ENCODE data around the gene F8. TPM values are rescaled to one million over a fixed set of nuclear protein-coding genes. Genes with fewer than 3 reads are reported as not detected.
A peak's percentile ranks its signal among the peaks of the same experiment; 100 is the strongest.

F8 gene
- total and polyA plus RNA-seq, 5 experiments from 2014 or later: 1.1 to 5.5 (median 2.4) TPM

DNA sequence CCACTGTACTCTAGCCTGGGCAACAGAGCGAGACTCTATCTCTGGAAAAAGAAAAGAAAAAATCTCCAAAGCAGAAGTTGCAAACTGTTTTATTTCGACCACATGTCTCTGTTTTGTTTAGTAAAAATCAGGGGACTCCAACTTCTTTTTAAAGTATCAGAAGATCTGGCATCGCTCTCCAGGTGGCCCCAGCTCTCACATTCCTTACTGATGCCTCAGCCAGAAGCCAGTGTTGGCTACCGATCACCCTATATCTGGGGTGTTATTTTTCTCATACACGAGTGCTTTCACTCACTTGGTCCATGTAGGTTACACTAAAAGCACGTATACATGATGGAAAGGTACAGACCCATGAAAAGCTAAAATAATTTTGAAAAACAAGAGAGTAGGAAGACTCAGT lies 225.5 kb downstream of the F8 start:
- Mint-ChIP-seq H3K27me3 (no peaks in the 10 kb centered on the region), H3K4me3 (peak overlapping the region in 1 of 10 donors; percentile 45), H3K4me1 (peaks cover 11 to 45% (median 29%) of the 10 kb centered on the region in 4 donors), H3K9me3 (no peaks in the 10 kb centered on the region), H3K36me3 (no peaks in the 10 kb centered on the region), H3K27ac (no peak overlapping the region)
- no peak for ATAC-seq
- POLR2A ChIA-PET: no interaction called here
- no peak for DNase-seq

DNA sequence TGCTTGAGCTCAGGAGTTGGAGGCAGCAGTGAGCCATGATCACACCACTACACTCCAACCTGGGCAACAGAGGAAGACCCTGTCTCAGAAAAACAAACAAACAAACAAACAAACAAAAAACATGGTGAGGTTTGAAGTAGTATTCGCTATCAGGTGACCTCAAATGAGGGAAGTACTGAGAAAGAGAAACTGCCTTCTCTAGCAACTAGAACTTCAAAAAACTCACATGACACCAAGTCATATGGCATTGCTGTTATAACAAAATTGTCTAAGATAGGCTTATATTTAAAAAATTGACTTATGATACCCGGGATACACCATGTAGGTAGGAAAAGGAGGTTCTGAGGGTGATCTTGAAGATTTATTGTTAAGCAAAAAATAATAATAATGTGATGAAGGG lies 227.5 kb downstream of the F8 start:
- Mint-ChIP-seq H3K4me3 (no peak overlapping the region), H3K9me3 (no peaks in the 10 kb centered on the region), H3K36me3 (peaks cover 0 to 1% (median 0%) of the 10 kb centered on the region in 3 donors), H3K4me1 (peaks cover 10 to 28% (median 14%) of the 10 kb centered on the region in 4 donors), H3K27me3 (no peaks in the 10 kb centered on the region), H3K27ac (no peak overlapping the region)
- DNase-seq (no peak), ATAC-seq (no peak)
- POLR2A ChIA-PET: no interaction called here

DNA sequence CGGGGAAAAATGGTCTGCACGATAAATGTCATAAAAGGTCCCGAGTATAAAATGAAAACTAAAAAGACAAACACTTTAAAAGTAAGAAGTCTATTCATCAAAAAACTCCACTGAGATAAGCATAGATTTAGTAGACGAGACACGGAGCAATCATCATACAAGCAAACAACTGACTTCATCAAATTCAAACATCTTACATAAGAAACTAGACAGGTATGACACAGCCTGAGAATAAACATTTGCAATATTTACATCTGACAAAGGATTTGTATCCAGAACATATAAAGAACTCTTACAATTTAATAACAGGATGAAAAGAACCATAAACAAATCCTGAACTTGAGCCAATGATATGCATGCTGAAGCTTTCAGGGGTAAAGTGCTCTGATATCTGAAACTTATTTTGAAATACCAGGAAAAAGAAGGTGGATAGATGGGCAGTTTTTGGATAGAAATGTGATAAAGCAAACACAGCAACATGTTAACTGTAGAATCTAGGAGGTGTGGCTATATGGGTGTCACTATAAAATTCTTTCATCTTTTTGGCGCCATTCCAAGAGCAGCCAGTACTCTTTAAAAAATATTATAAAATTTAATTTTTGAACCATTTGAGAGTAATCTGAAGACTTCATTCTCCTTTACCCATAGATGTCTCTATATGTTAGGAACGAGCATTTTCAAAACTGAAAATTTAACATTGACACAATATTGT lies 229.3 kb downstream of the F8 start:
- H3K4me1 Mint-ChIP-seq: peaks cover 0 to 12% (median 3%) of the 10 kb centered on the region in 4 donors
- no peaks in the 10 kb centered on the region for H3K27me3 Mint-ChIP-seq
- no peak overlapping the region for H3K4me3 Mint-ChIP-seq
- no peak for ATAC-seq
- H3K27ac Mint-ChIP-seq: no peak overlapping the region
- no peak for DNase-seq
- POLR2A ChIA-PET: no interaction called here
- no peaks in the 10 kb centered on the region for H3K9me3 Mint-ChIP-seq
- H3K36me3 Mint-ChIP-seq: peaks cover 0 to 4% (median 0%) of the 10 kb centered on the region in 3 donors

DNA sequence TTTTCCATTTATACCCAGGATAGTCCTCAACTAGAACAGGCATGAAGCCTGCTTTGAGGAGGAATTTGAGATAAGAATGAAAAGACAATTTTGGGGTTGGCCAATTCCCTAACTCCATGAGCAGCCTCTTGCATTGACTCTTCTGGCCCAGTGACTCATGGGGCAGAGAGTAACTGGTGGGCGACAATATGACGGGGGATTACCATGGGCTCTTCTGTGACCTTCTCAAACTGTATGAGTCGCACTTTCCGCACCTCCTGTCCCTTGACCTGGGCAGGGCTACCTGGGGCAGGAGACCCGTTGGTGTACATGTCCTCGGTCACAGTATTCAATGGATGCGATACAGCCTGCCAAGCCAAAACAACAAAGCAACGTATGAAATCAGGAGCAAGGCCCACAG lies 230.6 kb downstream of the F8 start:
- POLR2A ChIA-PET: interaction anchor here (0.5 kb wide), 1 partner anchor 21 kb away, joined by 4 read pairs; no protein-coding TSS in a partner anchor
- H3K9me3 Mint-ChIP-seq: no peaks in the 10 kb centered on the region
- no peak for DNase-seq
- peaks cover 0 to 8% (median 2%) of the 10 kb centered on the region in 3 donors for H3K36me3 Mint-ChIP-seq
- no peaks in the 10 kb centered on the region for H3K27me3 Mint-ChIP-seq
- no peak overlapping the region for H3K4me3 Mint-ChIP-seq
- H3K4me1 Mint-ChIP-seq: peaks cover 0 to 8% (median 3%) of the 10 kb centered on the region in 4 donors
- ATAC-seq: no peak
- H3K27ac Mint-ChIP-seq: no peak overlapping the region

DNA sequence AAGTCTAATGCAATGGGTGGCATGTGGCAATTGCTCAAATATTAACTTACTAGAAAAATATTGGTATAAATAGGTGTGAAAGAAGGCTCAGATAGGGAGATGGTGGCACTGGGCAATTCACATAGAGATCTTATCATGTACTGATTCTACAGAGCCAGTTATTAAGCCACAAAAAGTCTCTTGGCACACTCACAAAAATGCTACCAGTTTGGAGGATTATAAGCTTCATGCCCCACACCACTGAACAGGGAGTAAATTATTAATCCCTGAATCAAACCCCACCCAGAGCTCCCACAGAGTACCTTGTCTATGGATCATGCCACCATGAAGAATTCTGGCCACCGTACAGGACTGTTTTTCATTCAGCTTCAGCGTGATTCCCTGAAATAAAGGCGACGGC lies 231.1 kb downstream of the F8 start:
- Mint-ChIP-seq H3K4me3 (no peak overlapping the region), H3K9me3 (no peaks in the 10 kb centered on the region), H3K36me3 (peaks cover 0 to 8% (median 2%) of the 10 kb centered on the region in 3 donors), H3K27me3 (no peaks in the 10 kb centered on the region), H3K27ac (no peak overlapping the region), H3K4me1 (peaks cover 0 to 4% (median under 1%) of the 10 kb centered on the region in 4 donors)
- DNase-seq: no peak
- ATAC-seq: no peak
- POLR2A ChIA-PET: interaction anchor here (0.5 kb wide), 1 partner anchor 20 kb away, joined by 4 read pairs; no protein-coding TSS in a partner anchor

Small RNAs within 50 kb of the gene (microRNA-seq; reads per million reads assigned to microRNA genes)
- gene MIR1184-1 (ENCODE audit: borderline microRNAs expressed): not detected

Other genes starting within 250 kb of the F8 start
- gene MPP1, start 217.2 kb downstream of the F8 start, total RNA-seq: 10 to 100 TPM; 17.1 to 18.4 TPM
- 10 to 100 TPM; 10.6 to 18.9 (median 17.3) TPM for gene MPP1, start 217.2 kb downstream of the F8 start, polyA plus RNA-seq
- not detected for gene SMIM9, start 188.1 kb downstream of the F8 start, total RNA-seq
- gene SMIM9, start 188.1 kb downstream of the F8 start, polyA plus RNA-seq: not detected
- 10 to 100 TPM; 44.5 to 47.9 TPM for gene F8A1, start 136.4 kb downstream of the F8 start, total RNA-seq
- 100 to 1,000 TPM in 1 of 3 donors, 10 to 100 TPM in 2; 24.7 to 111 (median 38.9) TPM for gene F8A1, start 136.4 kb downstream of the F8 start, polyA plus RNA-seq
- 10 to 100 TPM; 48.2 to 59.9 TPM for gene FUNDC2, start 4.1 kb upstream of the F8 start, total RNA-seq
- gene FUNDC2, start 4.1 kb upstream of the F8 start, polyA plus RNA-seq: 100 to 1,000 TPM; 161 to 203 (median 178) TPM
- 1 to 10 TPM; 5.3 to 8.6 TPM for gene CMC4, start 48.4 kb upstream of the F8 start, total RNA-seq
- 10 to 100 TPM; 25.6 to 27.7 (median 26.1) TPM for gene CMC4, start 48.4 kb upstream of the F8 start, polyA plus RNA-seq
- 10 to 100 TPM; 17.7 to 23.2 TPM for gene MTCP1, start 48.4 kb upstream of the F8 start, total RNA-seq
- 10 to 100 TPM; 27.9 to 37.9 (median 29.3) TPM for gene MTCP1, start 48.4 kb upstream of the F8 start, polyA plus RNA-seq
- gene BRCC3, start 48.8 kb upstream of the F8 start, total RNA-seq: 10 to 100 TPM; 18.3 to 19.5 TPM
- gene BRCC3, start 48.8 kb upstream of the F8 start, polyA plus RNA-seq: 10 to 100 TPM; 17.0 to 25.7 (median 17.4) TPM
- gene VBP1, start 193.7 kb upstream of the F8 start, total RNA-seq: 10 to 100 TPM; 30.7 to 35.2 TPM
- 100 to 1,000 TPM in 1 of 3 donors, 10 to 100 TPM in 2; 78.9 to 112 (median 99.8) TPM for gene VBP1, start 193.7 kb upstream of the F8 start, polyA plus RNA-seq
- gene RAB39B, start 241.8 kb upstream of the F8 start, total RNA-seq: 10 to 100 TPM; 13.5 to 14.8 TPM
- 1 to 10 TPM; 3.4 to 8.3 (median 4.0) TPM for gene RAB39B, start 241.8 kb upstream of the F8 start, polyA plus RNA-seq